GM12878 (cell line): ENCODE data around the gene BTBD9. TPM values are rescaled to one million over a fixed set of nuclear protein-coding genes. Genes with fewer than 3 reads are reported as not detected.

Source experiments
- ATAC-seq: fragments of 200-7000 bp; cut with Tn5 transposase; 3 replicates; pipeline ENCODE4 v1.9.1; 2020; ENCODE audit warnings: mild to moderate bottlenecking, moderate library complexity
- BruUV-seq: library from RNA; stranded (reverse); fragments of 400-500 nt; replicated peaks from 2 replicates; lab custom pipeline; 2021; lab: Mats Ljungman, UMichigan
- CTCF ChIA-PET: fragments of 300-600 bp; sonication (Branson Sonifier 250); formaldehyde crosslinking; extraction: SDS; loops from one replicate; lab custom pipeline; 2021; ENCODE audit warnings: inconsistent platforms; lab: Yijun Ruan, JAX
- POLR2A ChIA-PET: fragments of 350-600 bp; formaldehyde crosslinking; extraction: SDS; loops from one replicate; lab custom pipeline; 2021; ENCODE audit warnings: inconsistent platforms; lab: Charles Lee
- RAD21 ChIA-PET: fragments of 300-600 bp; sonication (Branson Sonifier 250); formaldehyde crosslinking; loops from one replicate; lab custom pipeline; 2023; ENCODE audit warnings: antibody characterized with exemption; ENCODE audit not compliant: unreplicated experiment; lab: Charles Lee
- SMC1A ChIA-PET: fragments of 300-600 bp; sonication (Branson Sonifier 250); formaldehyde crosslinking; loops from one replicate; lab custom pipeline; 2023; ENCODE audit not compliant: unreplicated experiment, uncharacterized antibody; lab: Charles Lee
- DNase-seq: peaks from one replicate; pipeline ENCODE4 v3.0.0-alpha.2; 2011; ENCODE audit warnings: low read depth, low spot score
- FAIRE-seq: peaks from 3 replicates; lab custom pipeline; 2011; peaks lifted over from hg19 to GRCh38; lab: Jason Lieb, UNC
- H2AFZ ChIP-seq: 2 replicates; pipeline ENCODE4 v1.6.0; 2011; ENCODE audit warnings: low read depth, low read length, control low read depth; ENCODE audit not compliant: control insufficient read depth
- H3K27ac ChIP-seq: 2 replicates; pipeline ENCODE4 v1.5.1; 2011; ENCODE audit warnings: control low read depth; ENCODE audit not compliant: control insufficient read depth, insufficient read depth
- H3K27me3 ChIP-seq, 2 experiments: replicated peaks in 1 of 2; 2 replicates each; pipeline versions ENCODE4 v1.6.0 to v1.6.1; 2011; ENCODE audit warnings: low read length in 1 of 2; ENCODE audit not compliant: control insufficient read depth in 2 of 2, insufficient read depth in 2 of 2
- H3K36me3 ChIP-seq, 2 experiments: 2 replicates each; pipeline ENCODE4 v1.5.1; 2011; ENCODE audit warnings: low read length in 1 of 2; ENCODE audit not compliant: control insufficient read depth in 2 of 2, insufficient read depth in 2 of 2
- H3K4me1 ChIP-seq: 2 replicates; pipeline ENCODE4 v1.6.1; 2011; ENCODE audit warnings: mild to moderate bottlenecking, low read length, moderate library complexity, mixed read lengths; ENCODE audit not compliant: control insufficient read depth, insufficient read depth
- H3K4me2 ChIP-seq: 2 replicates; pipeline ENCODE4 v1.6.0; 2011; ENCODE audit warnings: control low read depth; ENCODE audit not compliant: control insufficient read depth, insufficient read depth
- H3K4me3 ChIP-seq: fragments of 200-600 bp; sonication (generic); 2 replicates; pipeline ENCODE4 v1.5.1; 2016
- H3K79me2 ChIP-seq: 2 replicates; pipeline ENCODE4 v1.6.0; 2011; ENCODE audit warnings: low read length; ENCODE audit not compliant: control insufficient read depth, insufficient read depth
- H3K9ac ChIP-seq: 2 replicates; pipeline ENCODE4 v1.8.0; 2011; ENCODE audit warnings: low read length, control low read depth, mixed read lengths; ENCODE audit not compliant: control insufficient read depth, insufficient read depth
- H3K9me3 ChIP-seq: replicated peaks from 3 replicates; pipeline ENCODE4 v1.5.1; 2011; ENCODE audit warnings: mild to moderate bottlenecking, low read length; ENCODE audit not compliant: control insufficient read depth, insufficient read depth
- H4K20me1 ChIP-seq: 2 replicates; pipeline ENCODE4 v1.6.0; 2011; ENCODE audit not compliant: control insufficient read depth, insufficient read depth
- ATF2 ChIP-seq: IDR thresholded peaks from 2 replicates; pipeline ENCODE4 v1.6.1; 2012; ENCODE audit warnings: low read length, inconsistent platforms
- CHD2 ChIP-seq: IDR thresholded peaks from 2 replicates; pipeline ENCODE4 v1.6.1; 2011; ENCODE audit warnings: low read depth, low read length, improper control_type of control experiment, borderline replicate concordance
- CREM ChIP-seq: IDR thresholded peaks from 2 replicates; pipeline ENCODE4 v1.6.1; 2014; ENCODE audit warnings: antibody characterized with exemption, low read depth
- EED ChIP-seq: sonication (generic); IDR thresholded peaks from 2 replicates; pipeline ENCODE4 v1.6.1; 2016; ENCODE audit warnings: antibody characterized with exemption, low read depth
- ETV6 ChIP-seq, 2 experiments: fragments of 450-650 bp in 1 of 2; IDR thresholded peaks in 1 of 2; conservative IDR thresholded peaks in 1 of 2; 2 replicates each; pipeline ENCODE4 v1.6.1; 2014; ENCODE audit warnings: antibody characterized with exemption in 1 of 2, borderline replicate concordance in 1 of 2, low read depth in 1 of 2, mild to moderate bottlenecking in 1 of 2, moderate library complexity in 1 of 2
- IRF4 ChIP-seq: IDR thresholded peaks from 2 replicates; pipeline ENCODE4 v1.6.1; 2011; ENCODE audit warnings: low read depth, low read length
- KLF5 ChIP-seq: fragments of 450-650 bp; IDR thresholded peaks from 2 replicates; pipeline ENCODE4 v1.6.1; 2014; ENCODE audit warnings: mild to moderate bottlenecking; ENCODE audit not compliant: partially characterized antibody
- SMARCA5 ChIP-seq: fragments of 450-650 bp; IDR thresholded peaks from 2 replicates; pipeline ENCODE4 v1.6.1; 2017; ENCODE audit warnings: mild to moderate bottlenecking
- SUZ12 ChIP-seq: fragments of 200-600 bp; sonication (generic); IDR thresholded peaks from one replicate; pipeline ENCODE4 v1.6.1; 2018; ENCODE audit warnings: antibody characterized with exemption, mild to moderate bottlenecking; ENCODE audit not compliant: unreplicated experiment
- ZBTB4 ChIP-seq: fragments of 450-650 bp; formaldehyde crosslinking; IDR thresholded peaks from 2 replicates; pipeline ENCODE4 v1.4.0; 2022; ENCODE audit warnings: mild to moderate bottlenecking, moderate library complexity
- ZNF592 ChIP-seq: fragments of 450-650 bp; IDR thresholded peaks from 2 replicates; pipeline ENCODE4 v1.6.1; 2017; ENCODE audit warnings: mild to moderate bottlenecking, moderate library complexity
- ZNF622 ChIP-seq: fragments of 450-650 bp; IDR thresholded peaks from 2 replicates; pipeline ENCODE4 v1.6.1; 2017; ENCODE audit warnings: mild to moderate bottlenecking, inconsistent platforms
- in situ Hi-C: fragments of 300-500 bp; cut with MboI; formaldehyde crosslinking; loops from 9 replicates; pipeline ENCODE4 v1.14.3; 2018; ENCODE audit warnings: mixed read lengths
- intact Hi-C: fragments of 100-400 bp; cut with micrococcal nuclease; formaldehyde crosslinking; loops from one replicate; pipeline ENCODE4 v1.14.2; 2022; ENCODE audit not compliant: unreplicated experiment
- polyA plus RNA-seq, 11 experiments: library from polyadenylated mRNA; depleted of rRNA in 4 of 11; unstranded in 6 of 11; stranded (reverse) in 5 of 11; fragments of >200 nt; fragmentation: Nextera tagmentation in 4 of 11; fragmentation: Illumina TruSeq in 1 of 11; extraction: Ambion mirVana in 4 of 11; extraction: Trizol in 1 of 11; gene quantifications; 1 replicate in 1 of 11; 2 replicates in 10 of 11; pipeline versions ENCODE4 v1.2.1 to v1.2.3, GENCODE V29; 2011 to 2016; ENCODE audit warnings: inconsistent platforms in 2 of 11, missing spikeins in 2 of 11, low read depth in 1 of 11
- total RNA-seq, 4 experiments: library from RNA; depleted of rRNA in 3 of 4; stranded (reverse); fragments of >200 nt in 3 of 4; fragmentation: Illumina TruSeq in 1 of 4; extraction: Trizol in 1 of 4; gene quantifications; 2 replicates each; pipeline versions ENCODE4 v1.2.1 to v1.2.3, GENCODE V29; 2013 to 2021
- TF ChIP-seq, protein P1 (sequence below): IDR thresholded peaks from 2 replicates; pipeline ENCODE4 v1.6.1; 2012; ENCODE audit warnings: low read depth, low read length, improper control_type of control experiment

BTBD9 gene
- total and polyA plus RNA-seq, 10 of the 15 experiments (the other 5 are each of a cell fraction or from before 2014, with no cell fraction given): 0.22 to 8.6 (median 4.6) TPM

DNA sequence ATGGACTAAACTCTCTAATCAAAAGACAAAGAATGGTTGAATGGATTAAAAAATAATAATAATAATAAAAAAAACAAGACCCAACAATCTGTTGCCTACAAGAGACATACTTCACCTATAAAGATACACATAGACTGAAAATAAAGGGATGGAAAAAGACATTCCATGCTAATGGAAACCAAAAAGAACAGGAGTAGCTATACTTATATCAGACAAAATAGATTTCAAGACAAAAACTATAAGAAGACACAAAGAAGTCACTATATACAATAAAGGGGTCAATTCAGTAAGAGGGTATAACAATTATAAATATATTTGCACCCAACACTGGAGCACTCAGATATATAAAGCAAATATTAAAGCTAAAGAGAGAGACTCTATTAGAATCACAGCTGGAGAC is 106.7 kb downstream of the BTBD9 start:
- no peaks in the 10 kb centered on the region for H3K79me2 ChIP-seq
- SMC1A ChIA-PET: no interaction called here
- no peaks in the 10 kb centered on the region for H3K27me3 ChIP-seq
- no peak overlapping the region for H3K27ac ChIP-seq
- H3K4me1 ChIP-seq: no peaks in the 10 kb centered on the region
- no peak for ATAC-seq
- H3K9me3 ChIP-seq: peaks cover 3% of the 10 kb centered on the region; the same call in 2 of the 3 replicates
- POLR2A ChIA-PET: no interaction called here
- RAD21 ChIA-PET: no interaction called here
- intact Hi-C loops (no loop called here), in situ Hi-C loops (no loop called here)
- no peaks in the 10 kb centered on the region for H4K20me1 ChIP-seq
- no peak overlapping the region for H3K4me2 ChIP-seq
- no peak for FAIRE-seq
- no peak overlapping the region for H3K9ac ChIP-seq
- no peak for TF ChIP-seq KLF5
- TF ChIP-seq ETV6 (conservative IDR thresholded peaks at IDR 0.05 in 1 of 2, IDR thresholded peaks at IDR 0.05 in 1 of 2; ENCODE audit: borderline replicate concordance in 1 of 2, low read depth in 1 of 2): no peak
- TF ChIP-seq SMARCA5: no peak
- TF ChIP-seq ZNF622: no peak
- no peak for TF ChIP-seq ZNF592
- TF ChIP-seq EED: no peak
- TF ChIP-seq CHD2: no peak
- no peak for TF ChIP-seq IRF4
- TF ChIP-seq, protein P1, sequence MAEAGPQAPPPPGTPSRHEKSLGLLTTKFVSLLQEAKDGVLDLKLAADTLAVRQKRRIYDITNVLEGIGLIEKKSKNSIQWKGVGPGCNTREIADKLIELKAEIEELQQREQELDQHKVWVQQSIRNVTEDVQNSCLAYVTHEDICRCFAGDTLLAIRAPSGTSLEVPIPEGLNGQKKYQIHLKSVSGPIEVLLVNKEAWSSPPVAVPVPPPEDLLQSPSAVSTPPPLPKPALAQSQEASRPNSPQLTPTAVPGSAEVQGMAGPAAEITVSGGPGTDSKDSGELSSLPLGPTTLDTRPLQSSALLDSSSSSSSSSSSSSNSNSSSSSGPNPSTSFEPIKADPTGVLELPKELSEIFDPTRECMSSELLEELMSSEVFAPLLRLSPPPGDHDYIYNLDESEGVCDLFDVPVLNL: no peak
- no peak for TF ChIP-seq SUZ12
- no peak for TF ChIP-seq ZBTB4 (CRISPR knock-in tag)
- TF ChIP-seq ATF2: no peak
- no peak for TF ChIP-seq CREM
- H3K4me3 ChIP-seq: no peak overlapping the region
- BruUV-seq: no TSS peak
- DNase-seq: no peak
- CTCF ChIA-PET: interaction anchor here (1.0 to 1.2 kb wide), 2 partner anchors 14 to 37 kb away, joined by 3 read pairs; no protein-coding TSS in a partner anchor
- no peak overlapping the region for H2AFZ ChIP-seq
- H3K36me3 ChIP-seq: no peaks in the 10 kb centered on the region
